Esophagus (tissue), 2 donors: ENCODE results near the gene IL1RAPL1. TPM values are rescaled to one million over a fixed set of nuclear protein-coding genes. Genes with fewer than 3 reads are reported as not detected.

Experiments
- H3K27ac ChIP-seq, 2 donors: one replicate each; pipeline ENCODE4 v1.5.1; 2013; ENCODE audit warnings: low read depth in 2 of 2, mild to moderate bottlenecking in 2 of 2, inconsistent platforms in 1 of 2, low read length in 1 of 2, moderate library complexity in 1 of 2
- H3K27me3 ChIP-seq, 2 donors: one replicate each; pipeline ENCODE4 v1.6.1; 2013; ENCODE audit warnings: low read length in 2 of 2, control low read depth in 1 of 2, mild to moderate bottlenecking in 1 of 2; ENCODE audit not compliant: insufficient read depth in 2 of 2, control insufficient read depth in 1 of 2
- H3K36me3 ChIP-seq, 2 donors: one replicate each; pipeline ENCODE4 v1.6.1; 2013; ENCODE audit warnings: low read length in 1 of 2; ENCODE audit not compliant: control insufficient read depth in 2 of 2, insufficient read depth in 2 of 2
- H3K4me1 ChIP-seq, 2 donors: one replicate each; pipeline ENCODE4 v1.6.1; 2013; ENCODE audit warnings: low read length in 1 of 2; ENCODE audit not compliant: control insufficient read depth in 2 of 2, insufficient read depth in 2 of 2
- H3K4me3 ChIP-seq, 2 donors: one replicate each; pipeline ENCODE4 v1.5.1; 2013; ENCODE audit warnings: low read length in 2 of 2, mild to moderate bottlenecking in 2 of 2, low read depth in 1 of 2, moderate library complexity in 1 of 2
- H3K9me3 ChIP-seq, 2 donors: one replicate each; pipeline ENCODE4 v1.6.1; 2013; ENCODE audit warnings: mild to moderate bottlenecking in 2 of 2, low read depth in 1 of 2, low read length in 1 of 2, moderate library complexity in 1 of 2; ENCODE audit not compliant: control insufficient read depth in 2 of 2, insufficient read depth in 1 of 2
- WGBS, 2 donors: extraction: QIAGEN DNeasy Blood & Tissue Kit; methylation state at CpG; one replicate each; pipeline ENCODE4 v1.1.7; 2013; 5-methylcytosine and 5-hydroxymethylcytosine counted together
- polyA plus RNA-seq, 2 donors: library from polyadenylated mRNA; stranded (reverse); fragments of 200-250 nt; gene quantifications; one replicate each; pipeline ENCODE4 v1.2.3, GENCODE V29; 2013
- donor health status: healthy with polysubstance abuse.
- donor health status: Bipolar disorder and iron deficiency.

Gene IL1RAPL1
- polyA plus RNA-seq, 2 donors = 0.02 to 0.04 TPM

GRCh38 chrX:29665532-29665931, 1078.3 kb downstream of the IL1RAPL1 start:
- WGBS, 2 donors = 75 to 80% methylated on average over 1 of the region's 1 CpG
- Histone ChIP-seq H3K27me3 (no peaks in the 10 kb centered on the region), H3K4me1 (no peaks in the 10 kb centered on the region), H3K27ac (no peak overlapping the region), H3K9me3 (no peaks in the 10 kb centered on the region), H3K36me3 (no peaks in the 10 kb centered on the region), H3K4me3 (no peak overlapping the region)

DNA sequence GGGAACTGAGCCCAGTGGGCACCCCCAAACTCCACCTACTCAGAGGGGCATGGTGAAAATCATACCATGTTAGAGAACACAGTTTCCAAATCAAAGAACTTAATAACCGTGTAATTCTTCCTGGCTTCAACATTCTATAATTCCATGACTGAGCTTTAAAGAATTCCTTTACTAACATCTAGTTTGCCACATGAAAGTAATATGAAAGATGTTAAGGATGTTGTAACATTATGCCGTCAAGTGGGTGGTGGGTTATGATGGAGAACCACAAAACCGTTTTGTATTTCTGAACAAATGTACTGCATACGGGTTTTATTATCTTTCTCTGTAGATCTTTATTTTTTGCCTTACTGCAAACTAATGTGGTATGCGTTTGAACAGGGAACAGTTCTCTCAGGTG, 1079.1 kb downstream of the IL1RAPL1 start:
- Histone ChIP-seq H3K4me3 (no peak overlapping the region), H3K4me1 (no peaks in the 10 kb centered on the region), H3K9me3 (no peaks in the 10 kb centered on the region), H3K36me3 (no peaks in the 10 kb centered on the region), H3K27me3 (no peaks in the 10 kb centered on the region), H3K27ac (no peak overlapping the region)
- 81 to 89% methylated on average over 5 of the region's 5 CpGs for WGBS, 2 donors

DNA sequence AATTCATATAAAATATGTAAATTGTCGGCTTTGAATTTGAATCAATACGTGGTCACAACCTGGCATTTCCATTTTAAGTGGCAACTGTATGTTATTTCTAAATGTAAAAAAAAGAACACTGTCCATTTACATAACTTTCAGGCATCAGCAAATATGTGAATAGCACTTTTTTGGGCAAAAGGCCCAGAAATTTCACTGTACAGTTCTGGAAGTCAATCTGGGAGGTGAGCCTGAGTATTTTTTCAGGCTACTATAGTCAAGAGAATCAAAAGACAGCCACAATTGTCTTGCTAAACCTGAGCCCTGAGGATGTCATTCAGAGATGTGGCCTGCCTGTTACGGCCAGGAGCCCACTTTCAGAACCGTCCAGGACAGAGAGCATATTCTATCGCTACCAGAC, 1084.2 kb downstream of the IL1RAPL1 start:
- Histone ChIP-seq H3K27ac (no peak overlapping the region), H3K36me3 (no peaks in the 10 kb centered on the region), H3K4me3 (no peak overlapping the region), H3K27me3 (no peaks in the 10 kb centered on the region), H3K4me1 (no peaks in the 10 kb centered on the region), H3K9me3 (no peaks in the 10 kb centered on the region)
- 81 to 91% methylated on average over 5 of the region's 5 CpGs for WGBS, 2 donors

DNA sequence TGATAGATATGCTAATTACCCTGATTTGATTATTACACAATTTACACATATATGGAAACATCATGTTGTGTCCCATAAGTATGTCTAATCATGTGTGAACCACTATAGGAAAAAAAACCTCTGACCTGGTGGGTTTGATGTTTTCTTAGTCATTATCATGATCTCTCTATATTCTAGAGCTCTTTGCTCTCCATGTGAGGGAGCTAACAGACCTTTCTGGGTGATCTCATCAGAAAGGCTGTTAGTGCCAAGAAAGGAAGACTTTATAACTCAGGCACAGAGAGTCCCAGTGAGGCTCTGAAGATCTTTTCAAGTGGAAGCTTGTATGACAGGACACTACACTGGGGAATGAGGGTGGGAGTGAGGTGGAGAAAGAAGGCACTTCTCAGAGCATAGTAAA, 1100.4 kb downstream of the IL1RAPL1 start:
- Histone ChIP-seq H3K27me3 (no peaks in the 10 kb centered on the region), H3K4me1 (no peaks in the 10 kb centered on the region), H3K9me3 (no peaks in the 10 kb centered on the region), H3K27ac (no peak overlapping the region), H3K36me3 (no peaks in the 10 kb centered on the region), H3K4me3 (no peak overlapping the region)

DNA sequence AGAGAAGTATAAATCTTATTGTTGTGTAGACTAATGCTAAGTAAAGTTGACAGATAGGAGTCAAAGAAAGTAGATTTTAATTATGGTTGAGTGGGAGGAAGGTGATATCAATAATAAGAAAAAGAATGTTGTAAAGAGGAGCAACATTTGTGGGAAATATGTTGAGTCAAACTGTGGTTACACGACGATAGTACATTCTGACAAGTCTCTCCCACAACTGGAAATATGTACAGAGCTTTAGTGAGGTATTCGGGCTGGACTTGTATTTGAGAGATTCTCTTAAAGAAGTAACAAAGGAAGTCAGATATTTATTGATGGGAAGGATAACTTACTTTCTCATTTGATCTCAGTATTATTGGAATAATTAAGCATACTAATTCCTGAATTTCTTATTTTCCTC, 1102.8 kb downstream of the IL1RAPL1 start:
- Histone ChIP-seq H3K27me3 (no peaks in the 10 kb centered on the region), H3K4me1 (no peaks in the 10 kb centered on the region), H3K4me3 (no peak overlapping the region), H3K27ac (no peak overlapping the region), H3K9me3 (no peaks in the 10 kb centered on the region), H3K36me3 (no peaks in the 10 kb centered on the region)
- WGBS, 2 donors = 69 to 77% methylated on average over 3 of the region's 3 CpGs

DNA sequence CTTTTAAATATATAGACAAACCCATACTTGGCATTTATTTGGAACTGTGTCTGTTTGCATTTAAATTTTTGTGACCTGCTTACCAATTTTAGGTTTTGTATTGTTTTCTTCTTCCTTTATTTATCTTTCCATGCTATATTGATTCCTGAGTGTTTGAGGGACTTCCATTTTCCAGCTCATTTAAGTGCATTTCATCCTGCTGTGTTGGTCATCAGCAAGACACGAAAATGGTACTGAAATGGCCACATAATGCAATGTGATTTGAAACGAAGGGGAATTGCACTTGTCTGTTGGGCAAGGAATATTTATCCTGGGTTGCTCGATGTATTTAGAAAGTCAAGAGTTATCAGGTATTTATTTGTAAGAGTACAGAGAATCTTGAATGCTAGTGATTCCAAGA, 1103.8 kb downstream of the IL1RAPL1 start:
- Histone ChIP-seq H3K36me3 (no peaks in the 10 kb centered on the region), H3K4me1 (no peaks in the 10 kb centered on the region), H3K4me3 (no peak overlapping the region), H3K9me3 (no peaks in the 10 kb centered on the region), H3K27me3 (no peaks in the 10 kb centered on the region), H3K27ac (no peak overlapping the region)
- 51 to 90% methylated on average over 3 of the region's 3 CpGs for WGBS, 2 donors

- Histone ChIP-seq H3K4me3 (no peak overlapping the region), H3K9me3 (no peaks in the 10 kb centered on the region), H3K27ac (no peak overlapping the region), H3K36me3 (no peaks in the 10 kb centered on the region), H3K4me1 (no peaks in the 10 kb centered on the region), H3K27me3 (no peaks in the 10 kb centered on the region)
- WGBS, 2 donors = 59 to 70% methylated on average over 3 of the region's 3 CpGs
Observed at GRCh38 chrX:29693912-29694311, 1106.7 kb downstream of the IL1RAPL1 start.

DNA sequence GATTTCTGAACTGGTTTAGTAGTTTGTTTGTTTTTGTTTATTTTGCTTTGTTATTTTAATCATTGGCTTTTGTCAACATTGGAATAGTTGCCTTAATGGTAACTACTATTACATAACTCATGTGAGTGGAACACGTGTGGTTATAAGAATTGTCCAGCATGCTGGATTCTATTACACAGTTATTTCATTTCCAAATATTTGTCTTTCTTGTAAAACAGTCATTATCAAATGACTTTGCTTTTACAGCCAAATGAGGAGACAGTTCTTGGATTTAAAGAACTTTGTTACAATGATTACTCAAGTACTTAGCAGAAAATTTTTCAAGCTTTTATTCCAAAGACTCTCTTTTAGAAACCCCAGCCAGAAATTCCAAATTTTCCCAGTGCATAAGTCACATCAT, 1112.0 kb downstream of the IL1RAPL1 start:
- Histone ChIP-seq H3K27ac (no peak overlapping the region), H3K4me3 (no peak overlapping the region), H3K4me1 (no peaks in the 10 kb centered on the region), H3K9me3 (no peaks in the 10 kb centered on the region), H3K27me3 (no peaks in the 10 kb centered on the region), H3K36me3 (no peaks in the 10 kb centered on the region)
- 23 to 56% methylated on average over 1 of the region's 1 CpG for WGBS, 2 donors

DNA sequence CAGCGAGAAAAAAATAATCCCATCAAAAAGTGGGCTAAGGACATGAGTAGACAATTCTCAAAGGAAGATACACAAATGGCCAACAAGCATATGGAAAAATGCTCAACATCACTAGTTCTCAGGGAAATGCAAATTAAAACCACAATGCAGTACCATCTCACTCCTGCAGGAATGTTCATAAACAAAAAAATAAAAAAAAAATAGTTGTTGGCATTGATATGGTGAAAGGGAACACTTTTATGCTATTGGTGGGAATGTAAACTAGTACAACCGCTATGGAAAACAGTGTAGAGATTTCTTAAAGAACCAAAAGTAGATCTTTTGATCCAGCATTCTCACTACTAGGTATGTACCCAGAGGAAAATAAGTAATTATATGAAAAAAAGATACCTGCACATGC, 1119.8 kb downstream of the IL1RAPL1 start:
- Histone ChIP-seq H3K9me3 (no peaks in the 10 kb centered on the region), H3K36me3 (no peaks in the 10 kb centered on the region), H3K4me1 (no peaks in the 10 kb centered on the region), H3K4me3 (no peak overlapping the region), H3K27me3 (no peaks in the 10 kb centered on the region), H3K27ac (no peak overlapping the region)
- WGBS, 2 donors = 88 to 96% methylated on average over 2 of the region's 2 CpGs

- Histone ChIP-seq H3K9me3 (no peaks in the 10 kb centered on the region), H3K36me3 (no peaks in the 10 kb centered on the region), H3K4me3 (no peak overlapping the region), H3K4me1 (no peaks in the 10 kb centered on the region), H3K27ac (no peak overlapping the region), H3K27me3 (no peaks in the 10 kb centered on the region)
- WGBS, 2 donors = 73 to 89% methylated on average over 2 of the region's 2 CpGs
Observed at GRCh38 chrX:29721152-29721551, 1133.9 kb downstream of the IL1RAPL1 start.
